ENCODE data around the gene TFAP2A. TPM values are rescaled to one million over a fixed set of nuclear protein-coding genes. Genes with fewer than 3 reads are reported as not detected.

Gene TFAP2A
- total and polyA plus RNA-seq, 11 donors = 0.11 to 1.4 (median 0.30) TPM; not detected in 1

DNA sequence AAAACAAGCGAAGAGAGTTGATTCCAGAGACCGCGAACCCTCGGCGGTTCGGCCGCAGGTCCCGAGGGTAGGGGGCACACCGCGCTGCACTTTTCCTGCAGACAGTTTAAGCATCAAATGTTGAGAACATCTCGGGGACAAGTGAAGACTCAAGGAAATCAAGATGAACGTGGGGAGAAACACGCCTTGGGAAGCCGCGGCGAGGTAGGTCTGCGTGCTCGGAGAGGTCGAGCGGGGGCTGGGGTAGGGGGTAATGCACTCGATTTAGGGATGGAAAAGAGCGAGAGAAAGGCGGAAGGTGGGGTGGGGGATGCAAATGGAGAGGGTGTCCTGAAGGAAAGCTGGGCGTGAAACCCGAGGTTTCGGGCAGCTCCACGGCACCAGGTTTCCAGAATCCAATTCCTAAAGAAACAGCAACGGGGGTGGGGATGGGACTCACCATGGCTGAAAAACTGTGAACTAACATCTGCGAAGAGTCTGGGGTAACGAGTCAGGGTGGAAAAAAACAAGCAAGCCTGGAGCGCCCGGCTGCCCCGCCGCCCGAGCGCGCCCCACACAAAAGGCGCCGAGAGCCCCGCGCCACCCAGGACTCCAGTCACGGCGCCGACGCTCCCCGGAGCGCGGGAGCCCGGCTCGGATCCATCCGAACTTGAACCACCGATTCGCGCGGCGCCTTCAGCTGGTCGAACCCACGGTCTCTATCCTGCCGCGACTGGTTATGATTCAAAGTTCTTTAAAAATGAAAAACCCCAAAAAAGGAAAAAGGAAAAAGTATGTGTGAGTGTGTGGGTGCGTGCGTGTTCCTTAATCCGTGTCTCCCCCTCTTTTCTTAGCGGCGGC is 3.5 kb downstream of the TFAP2A start:
- WGBS, 4 donors = 2 to 3% (median 3%) methylated on average over 65 of the region's 65 CpGs
- Histone ChIP-seq H3K27ac (peak overlapping the region in 1 of 12 donors; percentile 38), H3K4me1 (peaks cover 0 to 46% (median 31%) of the 10 kb centered on the region in 12 donors), H3K4me3 (peak overlapping the region; percentile 26 to 86 (median 61)), H3K36me3 (no peaks in the 10 kb centered on the region), H3K27me3 (peaks cover 51 to 99% (median 94%) of the 10 kb centered on the region in 9 donors), H3K9me3 (no peaks in the 10 kb centered on the region)
- intact Hi-C loops (cut with DNase I) = loop anchor here in 1 of 10 donors (10.0 kb wide), 1 partner anchor 377 kb away; no protein-coding TSS in a partner anchor
- no peak for TF ChIP-seq POLR2A (IDR thresholded peaks at IDR 0.05)
- TF ChIP-seq, protein P1, sequence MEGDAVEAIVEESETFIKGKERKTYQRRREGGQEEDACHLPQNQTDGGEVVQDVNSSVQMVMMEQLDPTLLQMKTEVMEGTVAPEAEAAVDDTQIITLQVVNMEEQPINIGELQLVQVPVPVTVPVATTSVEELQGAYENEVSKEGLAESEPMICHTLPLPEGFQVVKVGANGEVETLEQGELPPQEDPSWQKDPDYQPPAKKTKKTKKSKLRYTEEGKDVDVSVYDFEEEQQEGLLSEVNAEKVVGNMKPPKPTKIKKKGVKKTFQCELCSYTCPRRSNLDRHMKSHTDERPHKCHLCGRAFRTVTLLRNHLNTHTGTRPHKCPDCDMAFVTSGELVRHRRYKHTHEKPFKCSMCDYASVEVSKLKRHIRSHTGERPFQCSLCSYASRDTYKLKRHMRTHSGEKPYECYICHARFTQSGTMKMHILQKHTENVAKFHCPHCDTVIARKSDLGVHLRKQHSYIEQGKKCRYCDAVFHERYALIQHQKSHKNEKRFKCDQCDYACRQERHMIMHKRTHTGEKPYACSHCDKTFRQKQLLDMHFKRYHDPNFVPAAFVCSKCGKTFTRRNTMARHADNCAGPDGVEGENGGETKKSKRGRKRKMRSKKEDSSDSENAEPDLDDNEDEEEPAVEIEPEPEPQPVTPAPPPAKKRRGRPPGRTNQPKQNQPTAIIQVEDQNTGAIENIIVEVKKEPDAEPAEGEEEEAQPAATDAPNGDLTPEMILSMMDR (IDR thresholded peaks at IDR 0.05) = no peak
- no peak for DNase-seq
- peak in 1 of 4 donors; percentile 11 for ATAC-seq

DNA sequence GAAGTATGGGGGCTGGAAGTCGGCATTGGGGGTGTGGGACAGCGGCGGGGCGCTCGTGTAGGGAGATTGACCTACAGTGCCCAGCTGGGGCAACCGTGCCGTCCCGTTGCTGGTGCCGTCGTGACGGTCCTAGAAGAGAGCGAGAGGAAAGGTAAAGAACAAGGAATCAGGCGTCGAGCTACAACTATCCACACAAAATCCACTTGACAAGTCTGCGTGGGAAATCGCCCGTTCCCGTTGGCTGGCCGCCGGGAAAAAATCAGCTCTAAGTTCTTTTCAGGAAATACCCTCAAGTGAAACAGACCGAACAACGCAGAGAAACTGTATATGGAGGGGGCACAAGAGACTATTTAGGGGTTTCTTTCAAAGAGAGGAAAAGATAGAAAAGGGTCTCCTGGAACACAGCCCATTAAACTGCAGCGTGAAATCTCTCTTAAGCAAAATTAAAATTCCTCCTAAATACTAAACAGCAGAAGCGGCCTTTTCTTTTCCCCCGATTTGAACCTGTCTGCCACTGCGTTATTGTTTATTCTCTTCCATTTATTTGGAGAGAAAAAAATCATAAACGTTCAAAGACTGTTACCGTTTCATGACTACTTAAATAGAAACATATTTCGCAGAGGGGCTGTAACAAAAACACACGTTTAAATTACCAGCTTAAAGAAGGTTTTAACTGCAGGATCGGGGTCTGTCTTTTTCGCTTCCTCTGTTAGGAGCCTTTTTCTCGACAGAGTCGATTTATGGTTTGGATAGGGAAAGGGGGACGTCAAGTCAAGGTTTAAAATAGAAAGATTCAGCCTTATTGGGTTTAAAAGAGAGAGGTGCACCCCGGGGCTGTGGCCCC is 4.4 kb downstream of the TFAP2A start:
- Histone ChIP-seq H3K4me1 (peaks cover 0 to 44% (median 31%) of the 10 kb centered on the region in 12 donors), H3K27ac (no peak overlapping the region)
- WGBS, 4 donors = 5 to 9% (median 5%) methylated on average over 36 of the region's 36 CpGs

DNA sequence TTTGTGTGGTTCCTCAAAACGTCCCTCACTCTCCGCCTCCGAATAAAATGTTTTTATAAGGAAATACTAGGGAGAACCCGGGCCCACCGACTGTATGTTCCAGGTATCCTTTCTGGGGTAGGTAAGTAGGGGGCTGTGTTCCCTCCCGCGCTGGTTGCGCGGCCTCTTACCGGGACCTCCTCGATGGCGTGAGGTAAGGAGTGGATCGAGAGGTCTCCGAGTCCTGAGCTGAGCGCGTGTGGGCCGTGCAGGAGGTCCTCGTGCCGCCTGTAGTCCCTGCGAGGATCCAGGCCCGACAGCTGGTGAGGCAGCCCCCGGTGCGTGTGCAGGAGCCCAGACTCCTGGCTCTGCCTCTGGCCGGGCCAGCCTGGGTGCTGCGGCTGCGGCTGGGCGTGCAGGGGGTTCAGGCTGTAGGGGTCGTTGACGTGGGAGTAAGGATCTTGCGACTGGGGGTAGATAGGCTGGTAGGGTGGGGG is 5.1 kb downstream of the TFAP2A start:
- H3K9me3 ChIP-seq = peaks cover 0 to 4% (median 0%) of the 10 kb centered on the region in 12 donors
- intact Hi-C loops (cut with DNase I) = loop anchor here in 1 of 10 donors (10.0 kb wide), 1 partner anchor 375 kb away; no protein-coding TSS in a partner anchor
- TF ChIP-seq, protein P1 (IDR thresholded peaks at IDR 0.05) = no peak
- no peak for TF ChIP-seq POLR2A (IDR thresholded peaks at IDR 0.05)
- H3K27me3 ChIP-seq = peaks cover 43 to 97% (median 82%) of the 10 kb centered on the region in 9 donors
- no peaks in the 10 kb centered on the region for H3K36me3 ChIP-seq
- peaks cover 0 to 38% (median 30%) of the 10 kb centered on the region in 12 donors for H3K4me1 ChIP-seq
- DNase-seq (no peak), ATAC-seq (no peak)
- H3K27ac ChIP-seq = no peak overlapping the region
- peak overlapping the region in 1 of 12 donors; percentile 1 for H3K4me3 ChIP-seq
- 7 to 8% (median 7%) methylated on average over 27 to 30 of the region's 30 CpGs for WGBS, 4 donors

More for the DNA sequence above, 4.4 kb downstream of the TFAP2A start:
- ATAC-seq = no peak
- H3K27me3 ChIP-seq = peaks cover 43 to 95% (median 89%) of the 10 kb centered on the region in 9 donors
- peak overlapping the region in 8 of 12 donors; percentile 55 to 86 (median 66) for H3K4me3 ChIP-seq
- TF ChIP-seq, protein P1 (IDR thresholded peaks at IDR 0.05) = no peak
- TF ChIP-seq POLR2A (IDR thresholded peaks at IDR 0.05) = no peak
- H3K36me3 ChIP-seq = no peaks in the 10 kb centered on the region
- no peak for DNase-seq
- H3K9me3 ChIP-seq = no peaks in the 10 kb centered on the region
- intact Hi-C loops (cut with DNase I) = loop anchor here in 1 of 10 donors (10.0 kb wide), 1 partner anchor 376 kb away; no protein-coding TSS in a partner anchor

All from heart left ventricle (tissue), 16 donors.